Measurements from ENCODE around the gene FRMD3.

- no peak for TF ChIP-seq CTCF (IDR thresholded peaks at IDR 0.05)
- no peak for TF ChIP-seq SIN3A (IDR thresholded peaks at IDR 0.05; ENCODE audit: borderline replicate concordance, insufficient read depth, low read depth, low read length)
- TF ChIP-seq POLR2AphosphoS5 (IDR thresholded peaks at IDR 0.05; ENCODE audit: low read depth, low read length) = no peak
- no peak for TF ChIP-seq REST (IDR thresholded peaks at IDR 0.05; ENCODE audit: insufficient read depth in 1 of 2, low read depth in 2 of 2, low read length in 1 of 2)
Measured at GRCh38 chr9:83271665-83272071, 266.5 kb downstream of the FRMD3 start.

Data from Panc1 (cell line).